HL-60/S4 (cell line): ENCODE measurements around the gene NKIRAS1.

Experiments
- in situ Hi-C: fragments of 300-500 bp; cut with MboI; formaldehyde crosslinking; loops from 2 replicates; pipeline ENCODE4 v1.14.3; 2022; ENCODE audit warnings: low sequenced_read_pairs

Gene NKIRAS1

GRCh38 chr3:23916886-23917678 is at the start of gene NKIRAS1, which contains the start of gene RPL15:
Gene NKIRAS1, minus strand, starts transcription at chr3:23916990. Its CDS starts 6,086 bp downstream, at chr3:23910904.
Gene RPL15, plus strand, starts transcription at chr3:23917132. Its CDS starts 728 bp downstream, at chr3:23917860.
- in situ Hi-C loops = no loop called here

GRCh38 chr3:23966328-23966727 is 49.5 kb upstream of the NKIRAS1 start:
- in situ Hi-C loops = no loop called here

GRCh38 chr3:23964537-23965235 is 47.9 kb upstream of the NKIRAS1 start:
- in situ Hi-C loops = no loop called here

GRCh38 chr3:23961913-23962312 is 45.1 kb upstream of the NKIRAS1 start:
- in situ Hi-C loops = no loop called here

- in situ Hi-C loops = no loop called here
Measured at GRCh38 chr3:23961066-23961465, 44.3 kb upstream of the NKIRAS1 start.

GRCh38 chr3:23960649-23961048 is 43.9 kb upstream of the NKIRAS1 start:
- in situ Hi-C loops = no loop called here

GRCh38 chr3:23959135-23959900 is 42.5 kb upstream of the NKIRAS1 start:
- in situ Hi-C loops = no loop called here

GRCh38 chr3:23956701-23957100 is 39.9 kb upstream of the NKIRAS1 start:
- in situ Hi-C loops = no loop called here

GRCh38 chr3:23954144-23954543 is 37.4 kb upstream of the NKIRAS1 start:
- in situ Hi-C loops = no loop called here

GRCh38 chr3:23953523-23953922 is 36.7 kb upstream of the NKIRAS1 start:
- in situ Hi-C loops = no loop called here

GRCh38 chr3:23952646-23953045 is 35.9 kb upstream of the NKIRAS1 start:
- in situ Hi-C loops = no loop called here

- in situ Hi-C loops = no loop called here
Measured at GRCh38 chr3:23950293-23950692, 33.5 kb upstream of the NKIRAS1 start.

GRCh38 chr3:23949784-23950183 is 33.0 kb upstream of the NKIRAS1 start:
- in situ Hi-C loops = no loop called here

GRCh38 chr3:23948761-23949160 is 32.0 kb upstream of the NKIRAS1 start:
- in situ Hi-C loops = no loop called here

GRCh38 chr3:23945913-23946687 is 29.3 kb upstream of the NKIRAS1 start:
- in situ Hi-C loops = no loop called here

- in situ Hi-C loops = no loop called here
Measured at GRCh38 chr3:23945663-23945912, 28.8 kb upstream of the NKIRAS1 start.

GRCh38 chr3:23944861-23945662 is 28.3 kb upstream of the NKIRAS1 start, which contains the start of gene NR1D2:
Gene NR1D2, plus strand, starts transcription at chr3:23945286. Its CDS starts 293 bp downstream, at chr3:23945579.
- in situ Hi-C loops = no loop called here

- in situ Hi-C loops = no loop called here
Measured at GRCh38 chr3:23944007-23944783, 27.4 kb upstream of the NKIRAS1 start.

- in situ Hi-C loops = no loop called here
Measured at GRCh38 chr3:23942546-23942945, 25.8 kb upstream of the NKIRAS1 start.
